HG03432 (cell line): ENCODE results near the gene RTCB.

ENCODE experiments used
- ATAC-seq: cut with Tn5 transposase; IDR thresholded peaks from one replicate; pipeline ENCODE4 v1.9.1; 2021; ENCODE audit warnings: mild to moderate bottlenecking, moderate library complexity; ENCODE audit not compliant: unreplicated experiment

RTCB gene

DNA sequence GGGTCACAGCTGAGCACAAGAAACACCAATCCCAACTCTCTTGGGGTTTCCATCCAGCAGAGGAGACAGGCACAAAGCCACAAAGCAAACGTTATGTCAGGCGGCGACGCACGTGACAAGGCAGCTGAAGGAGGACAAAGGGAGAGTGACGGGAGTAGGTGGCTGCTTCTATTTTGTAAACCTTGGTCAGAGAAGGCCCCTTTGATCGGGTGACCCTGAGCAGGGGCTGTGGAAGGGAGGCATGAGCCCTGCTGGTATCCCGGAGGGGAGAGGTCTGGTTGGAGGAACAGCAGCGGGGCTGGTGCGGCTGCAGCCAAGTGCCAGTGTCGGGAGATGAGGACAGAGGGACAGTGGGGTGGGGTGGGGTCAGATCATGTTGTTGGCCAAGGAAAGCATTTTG is 71.6 kb downstream of the RTCB start:
- no peak for ATAC-seq

- ATAC-seq = no peak
Measured at GRCh38 chr22:32339190-32340012, 72.6 kb downstream of the RTCB start.

DNA sequence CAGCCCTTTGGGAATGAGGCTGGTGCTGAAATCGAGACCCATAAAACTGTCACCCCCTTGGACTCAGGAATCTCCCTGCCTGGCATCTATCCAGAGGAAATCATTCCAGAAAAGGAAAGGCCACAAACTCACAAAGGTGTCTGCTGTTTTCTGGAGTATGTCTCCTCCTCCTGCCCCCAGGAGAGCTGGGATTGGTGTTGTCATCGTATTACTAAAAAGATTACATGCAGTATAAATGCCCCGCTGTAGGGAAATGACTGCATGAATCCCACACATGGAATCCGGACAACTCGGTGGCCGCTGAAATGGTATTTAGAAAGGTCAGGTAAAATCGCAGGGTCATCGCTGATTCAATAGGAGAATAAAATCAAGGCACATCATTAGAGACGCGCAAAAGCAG is 73.3 kb downstream of the RTCB start:
- no peak for ATAC-seq
